Right kidney (tissue), 9 donors: ENCODE results near the gene SKIC3.
A peak's percentile ranks its signal among the peaks of the same experiment; 100 is the strongest.

Source experiments
- DNase-seq: peaks from one replicate; pipeline ENCODE4 v3.0.0-alpha.2; 2016
- long read RNA-seq, 8 donors: transcript quantifications; one replicate each; lab custom pipeline, GENCODE V29; 2026

The SKIC3 gene
- long read RNA-seq, donor 1, full-length matches to known transcripts: 2 of 14 reads
- long read RNA-seq, donor 1, partial matches to known transcripts: 12 of 14 reads
- long read RNA-seq, donor 1, other reads (novel, unspliced or antisense): 0 of 14 reads
- long read RNA-seq, donor 2, full-length matches to known transcripts: 3 of 3 reads
- long read RNA-seq, donor 2, partial matches to known transcripts: 0 of 3 reads
- long read RNA-seq, donor 2, other reads (novel, unspliced or antisense): 0 of 3 reads
- long read RNA-seq, donor 3, full-length matches to known transcripts: 2 of 13 reads
- long read RNA-seq, donor 3, partial matches to known transcripts: 11 of 13 reads
- long read RNA-seq, donor 3, other reads (novel, unspliced or antisense): 0 of 13 reads
- long read RNA-seq, donor 4, partial matches to known transcripts: 8 of 9 reads
- long read RNA-seq, donor 4, other reads (novel, unspliced or antisense): 0 of 9 reads
- long read RNA-seq, donor 5, full-length matches to known transcripts: 3 of 3 reads
- long read RNA-seq, donor 5, partial matches to known transcripts: 0 of 3 reads
- long read RNA-seq, donor 5, other reads (novel, unspliced or antisense): 0 of 3 reads
- long read RNA-seq, donor 6, partial matches to known transcripts: 22 of 23 reads
- long read RNA-seq, donor 6, other reads (novel, unspliced or antisense): 0 of 23 reads
- long read RNA-seq, donor 7, partial matches to known transcripts: 7 of 9 reads
- long read RNA-seq, donor 7, other reads (novel, unspliced or antisense): 0 of 9 reads
- long read RNA-seq, donor 8, full-length matches to known transcripts: 3 of 16 reads
- long read RNA-seq, donor 8, partial matches to known transcripts: 13 of 16 reads
- long read RNA-seq, donor 8, other reads (novel, unspliced or antisense): 0 of 16 reads

DNA sequence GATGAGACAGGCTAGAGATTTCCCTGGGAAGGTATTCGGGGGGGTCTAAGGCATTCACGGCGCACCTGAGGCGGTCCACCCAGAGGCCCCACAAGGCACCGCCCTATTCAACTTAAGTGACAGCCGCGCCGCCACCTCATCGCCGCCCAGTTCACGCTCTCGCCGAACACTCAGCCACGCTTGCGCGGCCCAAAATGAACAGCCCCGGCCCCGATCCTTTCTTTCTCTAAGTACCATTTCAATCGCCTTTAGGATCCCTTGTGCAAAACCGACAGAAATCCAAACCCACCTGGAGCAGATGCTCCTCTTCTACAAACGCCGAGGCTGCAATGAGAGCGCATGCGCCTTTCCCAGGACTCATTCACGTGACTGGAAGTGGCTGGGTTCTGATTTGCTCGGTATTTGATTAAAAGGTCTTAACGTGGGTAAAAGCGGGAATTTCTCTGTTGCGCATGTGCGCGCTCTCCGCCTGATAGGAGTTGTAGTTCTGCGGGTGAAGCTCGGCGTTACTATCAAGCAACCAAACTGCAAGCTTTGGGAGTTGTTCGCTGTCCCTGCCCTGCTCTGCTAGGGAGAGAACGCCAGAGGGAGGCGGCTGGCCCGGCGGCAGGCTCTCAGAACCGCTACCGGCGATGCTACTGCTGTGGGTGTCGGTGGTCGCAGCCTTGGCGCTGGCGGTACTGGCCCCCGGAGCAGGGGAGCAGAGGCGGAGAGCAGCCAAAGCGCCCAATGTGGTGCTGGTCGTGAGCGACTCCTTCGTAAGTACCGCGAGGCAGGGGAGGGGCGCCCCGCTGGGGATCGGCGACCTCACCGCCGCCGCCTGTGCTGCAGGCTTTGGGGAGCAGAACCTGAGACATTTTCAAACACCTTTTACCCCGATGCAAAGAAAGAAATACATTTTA, at the start of gene SKIC3, which contains the start of gene ARSK:
TSS of gene SKIC3 (minus strand) at position 331 of the 902 bp plus-strand sequence. CDS start 7,827 bp downstream, outside the sequence.
TSS of gene ARSK (plus strand) at position 455 of the 902 bp plus-strand sequence. CDS start at position 633, 178 bp downstream.
- peak; percentile 97 for DNase-seq

GRCh38 chr5:95600557-95600956, 45.8 kb upstream of the SKIC3 start:
- DNase-seq: no peak

GRCh38 chr5:95599252-95599651, 44.5 kb upstream of the SKIC3 start:
- DNase-seq: no peak

GRCh38 chr5:95595289-95595931, 40.6 kb upstream of the SKIC3 start:
- no peak for DNase-seq

DNA sequence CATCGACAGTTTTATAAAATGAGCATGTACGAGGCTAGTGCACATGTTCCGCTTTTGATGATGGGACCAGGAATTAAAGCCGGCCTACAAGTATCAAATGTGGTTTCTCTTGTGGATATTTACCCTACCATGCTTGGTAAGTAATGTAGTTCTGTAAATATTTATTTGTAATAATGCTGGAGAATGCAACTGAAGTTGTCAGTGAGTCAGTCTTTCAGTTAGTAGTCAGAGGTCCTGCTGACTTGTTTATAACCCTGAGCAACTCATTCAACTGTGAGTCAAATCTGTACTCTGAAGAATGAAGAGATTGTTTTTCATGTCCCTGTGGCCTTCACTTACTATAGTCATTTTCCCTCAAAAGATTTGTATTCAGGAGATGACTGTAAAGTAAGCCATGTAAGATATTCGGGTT, 36.7 kb upstream of the SKIC3 start:
- no peak for DNase-seq

- DNase-seq: no peak
Measured at GRCh38 chr5:95590880-95591279, 36.1 kb upstream of the SKIC3 start.

DNA sequence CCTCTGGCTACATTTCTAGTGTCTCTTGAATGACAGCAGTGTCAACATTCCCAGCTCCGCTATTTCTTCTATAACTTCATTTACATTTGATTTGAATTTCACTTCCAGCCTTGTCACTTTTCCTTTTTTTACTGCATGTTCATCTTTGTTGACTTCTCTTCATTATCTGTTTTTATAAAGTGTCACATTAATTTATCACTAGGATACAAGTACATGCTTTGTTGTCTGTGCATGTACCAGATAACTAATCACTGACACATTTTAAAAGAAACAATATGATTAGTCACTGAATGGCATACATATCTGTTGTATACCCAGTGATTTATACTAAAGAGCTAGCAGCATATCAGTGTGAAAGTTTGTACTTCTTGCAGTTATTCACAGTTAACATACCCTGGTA, 29.2 kb upstream of the SKIC3 start:
- DNase-seq: no peak

- DNase-seq: no peak
Measured at GRCh38 chr5:95581576-95581975, 26.8 kb upstream of the SKIC3 start.

GRCh38 chr5:95572016-95572415, 17.2 kb upstream of the SKIC3 start:
- DNase-seq: no peak

DNA sequence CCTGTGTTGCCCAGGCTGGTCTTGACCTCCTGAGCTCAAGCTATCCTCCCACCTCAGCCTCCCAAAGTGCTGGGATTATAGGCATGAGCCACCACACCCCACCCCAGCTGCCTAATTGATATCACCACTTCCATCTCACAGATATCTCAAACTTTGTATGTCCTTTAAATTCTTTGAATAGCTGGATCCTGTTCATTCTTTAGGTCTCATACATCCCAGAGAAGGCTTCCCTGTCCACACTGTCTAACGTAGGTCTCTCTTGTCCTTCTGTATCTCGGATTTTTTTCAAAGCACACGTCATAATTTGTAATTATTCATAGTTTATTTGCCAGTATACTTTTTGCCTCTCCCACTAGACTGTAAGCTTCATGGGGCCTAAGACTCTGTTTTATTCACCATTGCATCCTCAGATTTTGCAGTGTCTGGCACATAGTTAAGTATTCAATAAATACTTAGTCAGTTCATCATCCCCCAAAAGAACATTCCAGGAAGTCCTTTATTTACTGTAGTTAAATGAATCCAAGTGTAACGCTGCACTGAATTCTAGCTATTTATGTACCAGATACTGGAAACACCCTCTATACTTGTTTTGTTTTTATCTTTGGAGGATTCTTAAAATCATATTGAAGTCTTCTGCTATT, 10.6 kb upstream of the SKIC3 start:
- DNase-seq: no peak

DNA sequence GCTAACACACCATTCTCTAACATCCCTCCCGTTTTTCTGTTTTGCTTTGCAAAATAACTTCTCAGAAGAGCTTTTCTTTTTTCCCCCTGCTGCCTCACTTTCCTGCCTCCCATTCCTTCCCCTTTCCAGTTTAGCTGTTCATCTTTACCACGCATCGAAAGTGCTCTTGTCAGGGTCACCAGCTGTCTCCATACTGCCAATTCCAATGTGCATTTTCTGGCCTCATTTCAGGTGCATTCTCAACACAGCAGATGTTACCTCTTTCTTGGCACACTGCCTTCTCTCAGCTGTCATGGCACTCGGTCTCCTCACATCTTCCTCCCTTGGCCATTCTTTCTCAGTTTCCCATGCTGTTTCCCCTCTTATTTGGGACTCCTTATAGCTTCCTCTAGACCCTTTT, 9.7 kb upstream of the SKIC3 start:
- DNase-seq: no peak

DNA sequence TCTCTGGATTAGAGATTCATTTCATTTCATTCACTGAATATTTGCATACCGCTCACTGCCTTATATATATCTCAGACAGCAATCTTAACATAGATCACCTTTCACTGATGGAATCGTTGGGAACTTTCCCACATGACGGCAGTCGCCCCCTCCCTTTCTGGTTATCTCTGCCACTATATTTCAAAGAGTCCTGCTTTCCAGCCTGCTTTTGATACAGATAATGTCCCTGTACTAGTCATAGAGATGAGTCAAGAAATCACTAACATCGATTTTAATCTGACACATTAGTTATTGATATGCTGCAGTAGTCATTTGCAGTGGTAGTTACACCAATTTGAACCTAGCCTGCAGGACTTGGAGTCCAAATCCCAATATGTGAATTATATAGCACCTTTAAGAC, 8.6 kb upstream of the SKIC3 start:
- no peak for DNase-seq

GRCh38 chr5:95562282-95562681, 7.5 kb upstream of the SKIC3 start:
- DNase-seq: no peak

DNA sequence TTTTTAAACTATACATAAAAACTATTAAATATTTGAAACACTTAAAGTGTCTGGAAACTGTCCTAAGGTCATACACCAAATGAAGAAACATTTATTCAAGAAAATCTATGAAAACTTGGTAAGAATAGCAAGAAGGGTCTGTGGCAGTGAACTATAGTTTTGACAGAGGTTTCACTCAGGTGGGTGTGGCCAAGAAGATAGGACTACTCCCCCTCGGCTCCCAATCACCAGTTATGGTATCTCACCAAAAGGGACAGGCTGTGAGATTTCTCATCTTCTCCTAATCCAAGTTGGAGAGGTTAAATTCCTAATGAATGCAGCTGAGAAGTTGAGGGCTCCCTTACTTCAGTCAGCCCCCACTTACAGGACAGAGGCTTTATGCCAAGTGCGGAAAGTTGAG, 3.1 kb upstream of the SKIC3 start:
- DNase-seq: no peak

GRCh38 chr5:95555553-95555952, 776 bp upstream of the SKIC3 start:
- no peak for DNase-seq

- no peak for DNase-seq
Measured at GRCh38 chr5:95554331-95554646, 488 bp downstream of the SKIC3 start.

DNA sequence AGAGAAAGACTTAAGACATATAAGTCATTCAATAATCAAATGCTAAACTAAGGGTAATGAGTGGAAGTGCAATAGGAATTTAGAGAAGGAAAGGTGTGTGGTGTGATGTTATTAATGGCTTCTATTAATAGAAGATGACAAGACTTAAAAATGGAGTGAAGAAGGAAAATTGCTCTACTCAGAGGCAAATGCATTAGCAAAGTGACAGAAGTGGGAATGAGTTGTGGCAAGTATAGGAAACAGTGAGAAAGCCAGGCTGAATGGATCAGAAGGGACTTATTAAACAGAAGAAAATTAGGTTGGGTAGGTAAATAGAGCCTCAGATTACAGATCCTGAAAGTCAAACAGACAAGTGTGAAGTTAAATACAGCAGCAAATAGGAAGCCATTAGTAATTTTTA, 5.7 kb downstream of the SKIC3 start:
- DNase-seq: no peak

DNA sequence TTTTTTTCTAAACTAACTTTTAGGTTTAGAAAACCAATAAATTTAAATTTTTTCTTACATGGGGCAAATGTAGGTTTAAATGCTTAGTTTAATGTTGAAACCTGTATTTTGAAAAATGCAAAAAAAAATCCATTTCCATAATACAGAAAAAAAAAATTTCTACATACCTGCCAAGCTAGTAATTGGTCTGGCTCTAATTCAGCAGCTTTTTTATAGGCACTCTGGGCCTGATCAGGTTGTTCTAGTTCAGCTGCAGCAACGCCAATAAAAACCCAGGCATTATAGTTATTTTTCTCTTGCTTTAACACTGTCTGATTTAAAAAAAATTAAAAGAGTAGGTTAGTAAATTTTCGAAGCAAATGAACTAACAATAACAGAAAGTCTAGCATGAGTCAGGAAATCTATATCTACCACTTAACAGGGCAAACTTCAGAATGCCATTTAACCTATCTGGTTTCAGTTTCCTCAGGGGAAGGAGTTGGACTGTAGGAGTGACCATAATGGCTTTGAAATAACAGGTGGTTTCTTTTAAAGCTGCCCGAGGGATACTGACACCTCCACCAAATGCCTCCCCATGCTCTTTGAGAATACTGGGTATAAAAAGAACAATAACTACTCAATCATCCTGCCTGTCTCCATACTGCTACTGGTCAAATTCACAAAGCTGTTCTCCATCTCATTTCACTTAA, 11.6 kb downstream of the SKIC3 start:
- DNase-seq: peak; percentile 5

DNA sequence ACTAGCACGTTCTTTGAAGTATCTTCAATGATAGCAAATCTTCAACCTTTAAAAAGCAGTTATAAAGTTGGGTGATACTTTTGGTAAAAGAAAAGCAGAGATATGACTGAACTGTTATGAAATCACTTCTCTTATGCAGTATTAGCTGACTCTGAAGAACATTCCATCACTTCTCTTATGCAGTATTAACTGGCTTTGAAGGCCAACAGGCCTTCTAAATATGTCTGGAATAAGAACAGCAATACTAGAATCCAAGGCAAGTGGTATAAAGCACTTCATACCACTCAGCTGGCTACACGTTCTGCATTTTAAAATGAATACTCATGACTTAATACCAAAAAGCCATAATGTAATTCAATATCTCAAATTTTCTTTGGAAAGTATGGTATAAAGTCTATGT, 17.3 kb downstream of the SKIC3 start:
- no peak for DNase-seq

- DNase-seq: no peak
Measured at GRCh38 chr5:95533761-95534160, 21.0 kb downstream of the SKIC3 start.

DNA sequence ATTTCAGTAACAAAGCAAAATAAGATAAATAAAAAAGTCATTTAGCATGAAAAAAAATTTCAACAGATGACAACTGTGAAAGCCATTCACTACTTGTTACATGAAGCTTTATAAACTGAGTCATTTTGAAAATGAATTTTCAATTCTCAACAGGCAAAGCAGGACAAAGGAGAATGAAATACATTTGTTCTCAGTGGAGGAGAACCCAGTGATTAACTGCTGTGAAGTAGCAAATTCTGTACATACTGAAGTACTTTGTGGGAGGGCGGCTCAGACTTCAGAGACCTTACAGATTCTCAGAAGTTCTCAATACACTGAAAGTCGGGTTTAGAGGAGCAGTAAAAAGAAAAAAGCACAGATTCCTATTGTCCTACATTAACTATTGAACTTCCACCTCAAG, 21.7 kb downstream of the SKIC3 start:
- no peak for DNase-seq
